HFF-Myc (cell line): ENCODE data around the gene ZNF446.

Experiments
- DNase-seq: peaks from one replicate; pipeline ENCODE4 v3.0.0-alpha.2; 2011; ENCODE audit warnings: low read depth; ENCODE audit errors: extremely low read depth
- H3K4me3 ChIP-seq: replicated peaks from 2 replicates; pipeline ENCODE4 v1.5.1; 2011; ENCODE audit warnings: low read depth, mild to moderate bottlenecking, control low read depth, low read length
- TF ChIP-seq, protein P1 (sequence below): IDR thresholded peaks from 2 replicates; pipeline ENCODE4 v1.5.1; 2012; ENCODE audit warnings: mild to moderate bottlenecking, low read depth, low read length, control low read depth; ENCODE audit errors: missing control alignments

Gene ZNF446

GRCh38 chr19:58473775-58474174 lies 2.4 kb upstream of the ZNF446 start:
- no peak overlapping the region for H3K4me3 ChIP-seq
- TF ChIP-seq, protein P1, sequence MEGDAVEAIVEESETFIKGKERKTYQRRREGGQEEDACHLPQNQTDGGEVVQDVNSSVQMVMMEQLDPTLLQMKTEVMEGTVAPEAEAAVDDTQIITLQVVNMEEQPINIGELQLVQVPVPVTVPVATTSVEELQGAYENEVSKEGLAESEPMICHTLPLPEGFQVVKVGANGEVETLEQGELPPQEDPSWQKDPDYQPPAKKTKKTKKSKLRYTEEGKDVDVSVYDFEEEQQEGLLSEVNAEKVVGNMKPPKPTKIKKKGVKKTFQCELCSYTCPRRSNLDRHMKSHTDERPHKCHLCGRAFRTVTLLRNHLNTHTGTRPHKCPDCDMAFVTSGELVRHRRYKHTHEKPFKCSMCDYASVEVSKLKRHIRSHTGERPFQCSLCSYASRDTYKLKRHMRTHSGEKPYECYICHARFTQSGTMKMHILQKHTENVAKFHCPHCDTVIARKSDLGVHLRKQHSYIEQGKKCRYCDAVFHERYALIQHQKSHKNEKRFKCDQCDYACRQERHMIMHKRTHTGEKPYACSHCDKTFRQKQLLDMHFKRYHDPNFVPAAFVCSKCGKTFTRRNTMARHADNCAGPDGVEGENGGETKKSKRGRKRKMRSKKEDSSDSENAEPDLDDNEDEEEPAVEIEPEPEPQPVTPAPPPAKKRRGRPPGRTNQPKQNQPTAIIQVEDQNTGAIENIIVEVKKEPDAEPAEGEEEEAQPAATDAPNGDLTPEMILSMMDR, result no peak
- no peak for DNase-seq

DNA sequence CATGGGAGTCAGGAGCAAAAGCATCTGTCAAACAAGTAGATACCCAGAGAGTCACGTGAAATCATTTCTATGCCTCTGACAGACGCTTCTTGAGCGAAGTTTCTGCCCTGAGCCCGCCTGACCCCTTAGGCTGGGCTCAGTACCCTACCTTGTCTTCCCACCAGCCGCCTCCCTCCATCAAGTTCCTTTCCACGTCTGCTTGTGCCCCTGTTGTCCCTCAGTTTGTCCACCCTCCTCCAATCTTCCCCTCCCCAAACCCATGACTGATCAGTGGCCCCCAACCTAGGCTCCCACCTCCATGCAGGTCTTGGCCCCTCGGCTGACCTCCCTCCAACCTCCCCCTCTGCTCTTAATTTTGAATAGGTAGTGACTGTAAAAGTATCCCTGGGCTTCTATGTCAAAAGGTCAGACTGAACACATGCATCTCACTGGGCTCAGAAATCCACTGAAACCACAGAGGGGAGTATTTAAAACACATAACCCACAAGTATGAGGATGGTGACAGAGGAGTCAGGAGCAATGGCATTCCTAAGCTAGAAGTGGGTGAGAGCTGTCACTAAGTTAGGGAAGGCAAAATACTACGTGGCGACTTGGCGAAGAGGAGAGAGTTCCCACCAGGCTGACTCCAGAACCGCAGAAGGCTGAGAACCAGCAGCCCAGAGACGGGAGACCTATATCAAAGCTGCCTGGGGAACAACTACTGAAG lies 1.7 kb upstream of the ZNF446 start:
- DNase-seq, result no peak
- no peak overlapping the region for H3K4me3 ChIP-seq

GRCh38 chr19:58474997-58475713 lies 997 bp upstream of the ZNF446 start:
- peak overlapping the region; percentile 59 for H3K4me3 ChIP-seq
- DNase-seq, result no peak
- TF ChIP-seq, protein P1, result no peak

More for the DNA sequence above, 1.7 kb upstream of the ZNF446 start:
- TF ChIP-seq, protein P1, result no peak

DNA sequence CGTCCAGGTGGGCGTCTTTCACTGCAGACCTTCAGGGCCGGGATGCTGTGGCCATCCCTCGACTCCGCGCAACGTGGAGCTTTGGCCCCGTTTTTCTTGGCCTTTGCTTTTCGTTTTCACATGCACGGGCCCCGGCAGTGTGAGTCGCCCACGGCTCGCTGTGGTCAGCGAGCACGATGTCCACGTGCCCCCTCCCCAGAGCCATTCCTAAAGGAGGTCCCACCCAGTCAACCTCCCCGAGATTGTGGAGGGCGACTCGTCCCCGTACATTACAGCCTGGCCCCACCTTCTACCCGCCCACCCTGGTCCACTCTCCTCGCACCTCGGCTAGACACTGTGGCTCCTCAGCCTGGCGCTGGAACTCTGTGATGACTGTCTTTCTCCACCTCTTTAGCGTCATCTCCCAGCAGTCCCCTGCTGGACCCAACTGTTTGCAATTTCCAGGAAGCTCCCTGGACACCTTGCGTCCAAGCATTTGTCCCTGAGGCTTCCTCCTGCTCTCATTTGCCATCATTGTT lies 405 bp downstream of the ZNF446 start:
- peak overlapping the region; percentile 59 for H3K4me3 ChIP-seq
- DNase-seq, result no peak
- TF ChIP-seq, protein P1, result no peak

- DNase-seq, result no peak
- TF ChIP-seq, protein P1, result no peak
- no peak overlapping the region for H3K4me3 ChIP-seq
These were observed 978 bp downstream of the ZNF446 start for GRCh38 chr19:58477130-58477529.

DNA sequence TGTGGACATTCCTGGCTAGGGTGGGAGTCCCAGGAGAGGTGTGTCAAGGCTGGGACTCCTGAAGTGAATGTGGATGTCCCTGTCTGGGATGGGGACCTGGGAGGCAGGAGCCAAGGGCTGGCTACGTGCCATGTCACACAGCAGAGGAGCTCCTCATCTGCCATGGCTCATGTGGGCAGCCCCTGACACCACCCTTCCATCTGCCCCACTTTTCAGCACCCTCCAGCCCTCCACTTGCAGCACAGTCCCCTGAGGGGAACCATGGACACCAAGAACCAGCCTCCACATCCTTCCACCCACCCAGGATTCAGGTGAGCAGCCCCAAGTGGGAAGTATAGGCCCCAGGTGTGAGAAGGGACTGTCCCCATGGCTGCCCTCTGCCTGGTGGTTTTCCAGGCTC lies 1.7 kb downstream of the ZNF446 start:
- no peak overlapping the region for H3K4me3 ChIP-seq
- DNase-seq, result no peak
- TF ChIP-seq, protein P1, result no peak
